Activated CD4-positive, alpha-beta T cell treated with anti-CD3 and anti-CD28 coated beads, Interleukin-2, amount 50 U/mL, for 16 hours (primary cell): ENCODE results near the gene FOXD4L5.
"Not testable (repeated sequence)": the region's sequence is repeated elsewhere in the genome, so short reads cannot be mapped to it uniquely, and the experiment has no call there.

ENCODE experiments used
- DNase-seq: peaks from one replicate; pipeline ENCODE4 v3.0.0-alpha.2; 2020

The FOXD4L5 gene

DNA sequence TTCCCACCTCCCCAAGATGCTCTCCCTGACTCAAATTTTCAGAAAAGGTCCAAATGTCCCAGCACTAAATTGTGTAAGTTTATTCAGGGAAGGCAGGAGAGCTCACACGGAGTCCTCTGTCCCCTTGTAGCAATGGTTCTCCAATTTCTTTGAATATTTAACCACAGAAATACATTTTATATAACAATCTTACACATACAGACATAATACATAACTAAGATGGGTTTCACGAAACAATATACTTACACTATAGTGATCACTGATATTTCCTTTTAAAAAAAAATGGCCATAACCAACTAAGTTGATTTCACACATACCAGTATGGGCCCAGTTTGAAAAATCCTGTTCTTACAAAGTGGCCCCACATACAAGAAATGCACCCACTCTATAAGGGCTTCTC is at the start of gene FOXD4L5:
Gene FOXD4L5, minus strand, starts transcription at position 101 of the 400 bp plus-strand sequence. CDS start 832 bp downstream, outside the sequence.
- DNase-seq = not testable (repeated sequence)

DNA sequence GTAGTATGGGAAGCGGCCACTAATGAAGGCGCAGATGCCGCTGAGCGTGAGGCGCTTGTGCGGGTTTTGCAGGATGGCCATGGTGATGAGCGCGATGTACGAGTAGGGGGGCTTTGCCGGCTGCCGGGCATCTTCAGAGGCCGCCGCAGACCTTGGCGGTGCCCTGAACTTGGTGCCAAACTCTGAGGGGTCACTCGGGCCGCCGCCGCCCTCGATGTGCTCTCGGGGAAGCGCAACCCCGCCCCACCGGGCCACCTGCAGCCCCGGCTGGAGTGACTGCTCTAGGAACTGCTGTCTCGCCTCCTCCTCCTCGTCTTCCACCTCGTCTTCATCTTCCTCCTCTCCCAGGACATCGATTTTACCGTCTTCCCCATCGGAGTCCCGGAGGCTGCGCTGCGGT is 1.1 kb downstream of the FOXD4L5 start:
- not testable (repeated sequence) for DNase-seq

- not testable (repeated sequence) for DNase-seq
Measured at GRCh38 chr9:65282976-65283375, 2.0 kb downstream of the FOXD4L5 start.
